Stimulated activated CD8-positive, alpha-beta memory T cell treated with anti-CD3 and anti-CD28 coated beads, Interleukin-4, amount 100 ng/mL, for 1 hour (primary cell): Measurements from ENCODE around the gene SERPIND1.
"Not testable (repeated sequence)": the region's sequence is repeated elsewhere in the genome, so short reads cannot be mapped to it uniquely, and the experiment has no call there.

Source experiments
- DNase-seq, 2 donors: peaks; one replicate each; pipeline ENCODE4 v3.0.0-alpha.2; 2020; ENCODE audit warnings: low read depth in 2 of 2, low spot score in 1 of 2

The SERPIND1 gene

GRCh38 chr22:20746431-20747189, 27.3 kb upstream of the SERPIND1 start:
- DNase-seq: no peak

DNA sequence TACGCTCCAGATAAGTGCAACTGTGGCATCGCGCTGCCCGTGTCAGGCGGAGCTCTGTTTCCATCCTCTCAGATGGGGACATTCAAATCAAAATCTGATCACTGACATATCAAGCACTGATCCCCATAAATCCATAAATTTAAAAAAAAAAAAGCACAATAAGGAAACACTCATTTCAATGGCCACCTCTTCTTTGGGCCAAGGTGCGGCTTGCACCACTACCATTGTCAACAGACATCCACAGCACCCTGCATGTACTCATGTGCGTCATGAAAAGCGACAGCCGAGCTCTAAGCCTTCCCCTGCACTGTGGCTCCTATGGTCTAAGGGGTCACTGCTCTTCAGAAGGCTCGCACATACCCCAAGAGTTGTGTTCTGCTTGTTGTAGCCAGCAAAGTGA, 26.7 kb upstream of the SERPIND1 start:
- DNase-seq: no peak

DNA sequence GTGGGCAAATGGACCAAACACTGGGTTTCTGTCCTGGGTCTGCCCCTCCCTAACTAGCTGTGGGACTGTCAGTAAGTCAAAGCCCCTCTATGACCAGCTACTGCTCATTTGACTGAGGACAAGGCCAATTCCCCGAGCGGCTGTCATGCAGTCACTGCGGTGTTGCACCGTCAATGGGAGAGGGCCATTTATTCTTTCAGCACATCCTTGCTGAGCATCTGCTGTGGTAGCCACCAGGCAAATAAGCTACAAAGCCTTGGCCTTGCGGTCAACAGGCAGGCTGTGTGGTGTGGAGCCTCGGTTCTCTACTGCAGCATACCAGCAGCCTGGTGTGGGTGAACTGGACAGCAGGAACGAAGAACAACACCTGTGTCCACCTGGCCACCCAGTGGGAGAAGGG, 25.8 kb upstream of the SERPIND1 start:
- no peak for DNase-seq

DNA sequence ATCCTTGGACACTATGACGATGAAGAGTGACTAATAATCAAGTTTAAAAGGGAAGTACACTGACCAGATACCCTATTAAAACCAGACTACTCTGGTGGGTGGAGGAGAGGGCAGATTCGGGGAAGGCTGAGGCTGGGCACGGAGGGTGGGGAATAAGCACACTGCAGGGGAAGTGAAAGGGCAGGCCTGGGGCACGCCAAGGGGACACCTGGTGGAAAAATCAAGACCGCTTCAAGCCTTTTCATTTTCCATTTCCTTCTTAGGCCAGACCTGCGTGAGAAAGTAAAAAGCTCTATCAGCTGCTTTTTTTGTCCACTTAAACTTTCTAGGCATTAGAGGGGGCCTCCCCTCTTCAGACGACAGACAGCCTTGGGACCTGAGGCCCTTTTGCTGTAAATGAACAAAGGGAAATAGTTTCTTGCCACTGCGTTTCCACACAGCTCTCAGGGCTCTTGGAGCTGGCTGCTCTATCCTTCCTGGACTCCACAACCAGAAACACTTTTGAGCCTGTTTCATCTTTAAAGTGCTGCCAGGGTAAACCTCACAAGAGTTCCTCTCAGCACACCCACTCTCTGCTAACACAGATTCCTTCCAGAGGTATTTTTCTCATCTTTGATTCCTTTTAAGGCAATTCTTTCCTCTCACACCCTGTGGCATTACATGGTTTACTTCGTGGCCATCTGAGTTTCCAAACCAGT, 25.0 kb upstream of the SERPIND1 start:
- DNase-seq: no peak

DNA sequence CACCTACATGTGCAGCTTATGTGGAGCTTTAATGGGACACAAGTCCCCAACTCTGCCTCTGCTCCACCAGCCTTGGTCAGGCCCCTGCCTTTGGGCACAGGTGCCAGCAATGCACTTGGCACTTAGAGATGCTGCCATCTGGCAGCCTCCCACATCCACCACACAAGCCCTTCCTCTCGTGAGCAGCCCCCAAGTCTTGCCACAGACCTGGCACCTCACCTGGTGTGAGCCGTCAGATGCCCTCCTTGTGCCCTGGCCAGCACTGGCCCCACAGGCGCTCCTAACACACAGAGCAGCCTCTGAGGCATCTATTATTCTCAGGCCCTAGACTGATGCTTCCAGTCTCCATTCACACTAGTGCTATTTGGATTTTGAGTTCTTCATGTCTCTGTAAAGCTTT, 24.5 kb upstream of the SERPIND1 start:
- DNase-seq: no peak

DNA sequence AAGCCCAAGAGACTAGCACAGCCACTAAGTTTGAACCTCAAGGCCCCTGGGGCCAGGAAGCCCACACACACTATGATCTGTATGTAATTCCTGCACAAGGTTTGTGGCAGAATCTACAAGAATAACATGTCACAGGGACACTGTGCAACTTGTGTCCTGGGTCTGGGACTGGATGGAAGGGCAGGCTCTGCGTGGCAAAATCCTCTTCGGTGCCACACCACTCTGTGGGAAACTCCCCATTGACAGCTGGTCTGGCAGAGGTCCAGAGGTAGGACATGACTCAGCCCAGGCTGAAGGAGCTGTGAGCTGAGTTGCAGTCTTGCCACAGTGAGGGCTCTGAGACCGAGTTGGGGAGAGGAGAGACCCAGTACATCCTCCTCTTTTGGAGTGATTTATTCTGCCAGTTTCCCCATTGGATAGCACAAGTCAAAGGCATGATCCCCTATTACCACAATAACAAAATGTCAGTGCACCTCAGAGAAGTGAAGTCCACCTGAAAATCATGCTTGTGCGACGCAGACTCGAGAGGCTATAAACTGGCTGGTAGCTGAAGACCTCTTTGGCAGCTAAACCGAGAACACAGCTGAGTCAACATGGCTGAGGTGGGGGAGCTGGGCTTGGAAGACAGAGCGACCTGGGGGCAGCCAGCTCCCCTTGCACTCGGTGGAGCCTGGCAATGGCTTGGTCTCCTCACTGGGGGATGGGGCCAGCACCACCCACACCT, 23.3 kb upstream of the SERPIND1 start:
- DNase-seq: no peak

DNA sequence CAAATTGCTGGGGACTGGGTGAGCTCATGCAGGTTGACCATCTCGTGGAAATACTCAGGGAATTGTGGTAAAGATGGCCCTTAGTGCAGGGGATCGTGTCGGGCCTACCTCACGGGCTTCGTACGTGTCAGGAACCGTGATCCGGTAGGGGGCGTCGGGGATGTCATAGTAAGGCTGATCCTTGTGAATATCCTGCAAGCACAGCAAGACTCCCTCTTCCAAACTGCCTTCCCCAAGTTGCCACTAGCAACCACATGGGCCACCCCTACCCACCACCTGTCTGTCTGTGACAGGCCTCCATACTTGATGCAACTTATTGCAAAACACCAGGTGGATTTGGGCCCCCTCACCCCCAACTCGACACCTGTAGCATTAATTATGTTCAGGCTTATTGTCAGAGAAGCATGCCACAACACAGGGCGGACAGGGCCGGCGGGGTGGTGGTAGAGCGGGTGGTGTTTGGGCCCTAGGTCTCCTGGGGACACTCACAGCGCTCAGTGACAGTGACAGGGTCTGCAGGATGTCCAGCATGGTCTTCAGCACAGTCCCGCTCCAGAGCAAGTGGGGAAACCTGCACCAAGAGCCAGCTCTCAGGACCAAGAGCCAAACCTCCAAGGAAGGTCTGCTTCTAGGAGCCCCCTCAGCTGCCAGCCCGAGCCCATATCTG, 22.6 kb upstream of the SERPIND1 start:
- no peak for DNase-seq

DNA sequence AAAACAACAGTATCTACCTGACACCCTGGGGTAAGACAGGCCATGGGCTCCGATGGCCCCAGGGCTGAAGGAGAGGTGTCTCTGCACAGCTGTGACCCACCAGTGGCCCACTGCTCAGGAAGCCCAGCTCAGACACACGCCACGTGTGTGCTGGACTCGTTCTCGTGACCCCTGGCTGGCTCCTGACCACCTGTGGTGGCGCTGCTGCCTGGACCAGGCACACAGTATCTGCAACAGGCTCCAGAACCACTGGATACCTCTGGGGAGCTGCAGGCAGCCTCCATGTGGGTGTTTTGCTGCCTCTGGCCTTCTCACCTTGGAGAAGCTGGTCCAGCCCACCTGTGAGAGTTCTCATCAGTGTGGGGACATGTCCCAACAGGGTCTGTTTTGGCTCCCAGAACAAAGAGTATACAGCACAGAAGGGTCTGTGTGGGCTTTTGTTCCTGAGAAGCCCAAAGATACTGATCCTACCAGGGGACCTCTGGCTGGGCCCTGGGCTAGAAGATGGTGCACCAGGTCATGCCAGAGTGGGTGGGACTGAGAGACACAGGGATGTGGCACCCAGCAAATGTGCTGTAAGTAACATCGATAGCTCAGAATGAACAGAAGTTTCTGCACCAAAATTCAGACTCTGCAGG, 21.7 kb upstream of the SERPIND1 start:
- no peak for DNase-seq

DNA sequence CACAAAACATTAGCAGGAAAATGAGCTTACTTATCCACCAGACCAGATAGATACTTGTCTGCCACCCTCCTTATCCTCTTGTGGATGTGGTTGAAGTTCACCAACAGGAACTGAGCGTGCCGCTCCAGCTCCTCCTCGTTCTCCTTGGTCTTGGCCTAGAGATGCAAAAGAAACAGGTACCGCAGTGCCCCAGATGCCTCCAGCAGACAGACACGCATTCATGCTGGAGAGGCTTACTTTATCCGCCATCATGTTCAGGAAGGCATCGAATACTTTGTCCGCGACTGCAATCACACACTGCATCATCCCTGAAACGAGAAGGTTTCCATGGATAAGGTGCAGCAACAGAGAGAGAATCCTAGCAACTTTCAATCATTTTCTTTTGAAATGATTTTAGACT, 21.0 kb upstream of the SERPIND1 start:
- DNase-seq: no peak

GRCh38 chr22:20756846-20757245, 17.1 kb upstream of the SERPIND1 start:
- no peak for DNase-seq

GRCh38 chr22:20758688-20759087, 15.2 kb upstream of the SERPIND1 start:
- DNase-seq: no peak

DNA sequence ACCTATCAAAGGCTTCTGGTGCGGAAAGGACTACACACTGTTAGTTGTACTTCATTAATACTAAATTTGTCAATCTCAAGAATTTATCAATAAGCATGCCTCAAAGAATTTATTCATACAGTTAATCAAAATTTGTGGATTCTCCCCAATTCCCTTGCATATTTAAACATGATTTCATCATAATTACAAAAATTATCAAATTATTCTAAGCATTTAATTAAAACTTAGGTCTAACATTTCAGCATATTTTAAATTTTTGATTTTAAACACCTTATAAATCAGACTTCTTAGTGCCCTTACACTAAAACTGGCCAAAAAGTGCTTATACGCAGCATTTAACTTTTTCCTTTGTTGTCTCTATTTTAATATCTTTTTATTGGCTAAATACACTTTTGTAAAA, 13.8 kb upstream of the SERPIND1 start:
- no peak for DNase-seq

DNA sequence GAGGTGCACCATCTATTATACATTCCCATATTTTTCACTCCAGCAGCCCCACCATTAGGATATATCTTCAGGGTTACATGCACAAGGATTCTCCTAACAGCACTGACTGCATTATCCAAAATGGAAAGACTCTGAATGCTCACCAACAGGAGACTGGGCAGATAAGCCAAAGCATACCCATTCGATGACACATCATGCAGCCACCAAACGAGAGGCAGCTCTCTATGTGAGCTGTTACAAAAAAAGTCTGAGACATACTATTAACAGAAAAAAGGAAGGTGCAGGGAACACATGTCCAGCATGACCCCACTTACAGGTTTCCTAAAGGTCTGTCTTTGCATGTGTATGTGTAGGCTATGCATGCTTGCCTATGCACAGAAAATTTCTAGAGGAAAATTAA, 12.4 kb upstream of the SERPIND1 start:
- no peak for DNase-seq

- DNase-seq: no peak
Observed at GRCh38 chr22:20762233-20762796, 11.6 kb upstream of the SERPIND1 start.

DNA sequence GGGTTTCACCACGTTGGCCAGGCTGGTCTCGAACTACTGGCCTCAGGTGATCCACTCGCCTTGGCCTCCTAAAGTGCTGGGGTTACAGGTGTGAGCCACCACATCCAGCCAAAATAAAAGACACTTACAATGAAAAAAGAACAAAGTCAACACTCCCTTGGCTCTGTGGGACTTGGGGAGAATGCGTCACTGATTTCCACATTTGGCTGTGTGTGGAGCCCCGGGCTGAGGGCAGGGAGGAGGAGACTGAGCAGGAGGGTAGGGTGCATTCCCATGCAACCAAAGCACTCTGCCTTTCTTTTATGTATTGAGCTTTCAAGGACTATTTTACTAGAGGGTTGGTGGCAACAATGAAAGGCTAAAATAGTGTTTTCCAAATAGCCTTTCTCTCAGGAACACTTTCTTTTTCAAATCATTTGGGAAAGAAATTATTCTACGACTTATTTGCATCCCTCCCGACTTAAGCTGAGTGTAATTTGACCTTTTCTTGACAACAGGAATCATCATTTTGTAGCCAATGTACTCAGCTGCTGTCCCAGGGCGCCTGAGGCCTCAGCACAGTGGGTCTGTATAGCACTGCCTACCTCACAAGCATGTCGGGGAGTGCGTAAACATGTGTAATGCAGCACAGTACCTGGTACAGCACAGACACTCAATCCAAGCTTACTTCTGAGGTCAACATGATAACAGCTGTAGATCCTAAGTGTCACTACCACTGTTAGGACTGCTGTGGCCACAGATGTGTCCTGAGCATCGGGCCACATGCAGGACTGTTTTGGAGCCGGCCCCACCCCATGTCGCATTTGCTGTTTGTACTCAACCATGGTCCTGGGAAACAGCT, 10.1 kb upstream of the SERPIND1 start:
- no peak for DNase-seq

GRCh38 chr22:20764471-20764720, 9.5 kb upstream of the SERPIND1 start:
- DNase-seq: no peak

DNA sequence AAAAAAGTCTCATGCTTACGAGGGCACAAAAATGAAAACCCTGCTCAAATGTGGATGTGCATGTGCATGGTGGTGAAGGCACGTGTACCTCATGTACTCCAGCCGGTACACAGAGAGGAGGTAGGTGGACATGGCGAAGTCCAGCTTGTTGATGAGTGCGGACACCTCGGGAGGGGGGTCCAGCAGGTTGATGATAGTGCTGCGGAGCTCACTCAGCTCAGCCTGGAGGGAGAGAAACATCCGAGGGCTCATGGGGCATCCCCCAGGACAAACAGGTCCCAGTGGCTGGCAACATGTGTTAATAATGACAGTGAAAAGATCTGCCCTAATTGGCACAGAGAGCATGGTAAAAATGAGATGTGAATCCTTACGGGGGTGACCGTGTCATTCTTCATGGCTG, 9.2 kb upstream of the SERPIND1 start:
- DNase-seq: no peak

- DNase-seq: no peak
Observed at GRCh38 chr22:20765938-20766337, 8.0 kb upstream of the SERPIND1 start.

DNA sequence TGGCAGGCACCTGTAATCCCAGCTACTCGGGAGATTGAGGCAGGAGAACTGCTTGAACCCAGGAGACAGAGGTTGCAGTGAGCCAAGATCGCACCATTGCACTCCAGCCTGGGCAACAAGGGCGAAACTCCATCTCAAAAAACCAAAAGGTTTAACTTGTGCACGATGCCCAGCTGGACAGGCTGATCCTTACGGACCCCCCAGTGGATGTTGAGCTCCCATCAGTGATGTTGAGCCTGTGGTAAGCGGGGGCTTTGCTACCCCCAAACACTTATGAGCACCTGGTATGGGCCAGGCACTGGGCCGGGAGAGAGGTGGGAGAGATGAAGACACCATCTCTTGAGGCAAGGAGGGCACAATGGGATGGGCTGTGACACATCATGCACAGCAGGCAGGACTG, 7.4 kb upstream of the SERPIND1 start:
- no peak for DNase-seq

GRCh38 chr22:20769496-20769826, 4.5 kb upstream of the SERPIND1 start:
- not testable (repeated sequence) for DNase-seq
